Ovary (tissue), 3 donors: ENCODE measurements around the gene PLPP7.

Experiments
- CTCF ChIP-seq, 3 donors: fragments of 450-650 bp in 2 of 3; fragments of 200-600 bp in 1 of 3; IDR thresholded peaks; one replicate each; pipeline versions ENCODE4 v1.5.1 to v1.8.0; 2016 to 2022; ENCODE audit warnings: antibody characterized with exemption in 3 of 3, mild to moderate bottlenecking in 1 of 3
- EP300 ChIP-seq: sonication (generic); formaldehyde crosslinking; IDR thresholded peaks from one replicate; pipeline ENCODE4 v1.6.1; 2017; ENCODE audit warnings: antibody characterized with exemption
- donor health status: DM: no; HTN: no; CAD: no.

- TF ChIP-seq CTCF (IDR thresholded peaks at IDR 0.05) (no peak), EP300 (no peak)
Observed at GRCh38 chr9:131298341-131298740, 8.8 kb downstream of the PLPP7 start.
